Measurements from ENCODE around the gene MAN2B2. TPM values are rescaled to one million over a fixed set of nuclear protein-coding genes. Genes with fewer than 3 reads are reported as not detected.
"Not testable (repeated sequence)": the region's sequence is repeated elsewhere in the genome, so short reads cannot be mapped to it uniquely, and the experiment has no call there.

MAN2B2 gene
- total RNA-seq, 4 donors from 2014 or later = 3.3 to 5.6 (median 4.5) TPM

GRCh38 chr4:6665320-6665654, 90.3 kb downstream of the MAN2B2 start:
- Histone ChIP-seq H3K27me3 (peaks cover 0 to 3% (median under 1%) of the 10 kb centered on the region in 3 donors), H3K4me1 (peaks cover 0 to 8% of the 10 kb centered on the region in 2 donors), H3K4me3 (no peak overlapping the region), H3K9me3 (no peaks in the 10 kb centered on the region), H3K27ac (no peak overlapping the region), H3K36me3 (no peaks in the 10 kb centered on the region)
- in situ Hi-C loops (cut with MboI; ENCODE audit: low sequenced_read_pairs in 4 of 4) = no loop called here
- DNase-seq (no peak), ATAC-seq (no peak)
- intact Hi-C loops (cut with DNase I; ENCODE audit: low total_unique reads) = no loop called here
- TF ChIP-seq CTCF (IDR thresholded peaks at IDR 0.05 in 4 of 5, conservative IDR thresholded peaks at IDR 0.05 in 1 of 5) (no peak), POLR2A (IDR thresholded peaks at IDR 0.05) (no peak)

- in situ Hi-C loops (cut with MboI; ENCODE audit: low sequenced_read_pairs in 4 of 4) = no loop called here
- no peaks in the 10 kb centered on the region for H3K36me3 ChIP-seq
- DNase-seq (no peak), ATAC-seq (no peak)
- intact Hi-C loops (cut with DNase I; ENCODE audit: low total_unique reads) = no loop called here
- TF ChIP-seq CTCF (IDR thresholded peaks at IDR 0.05 in 4 of 5, conservative IDR thresholded peaks at IDR 0.05 in 1 of 5) = no peak
- TF ChIP-seq POLR2A (IDR thresholded peaks at IDR 0.05) = no peak
- H3K27me3 ChIP-seq = peaks cover 0 to 3% (median 0%) of the 10 kb centered on the region in 3 donors
- no peaks in the 10 kb centered on the region for H3K9me3 ChIP-seq
- peaks cover 0 to 8% of the 10 kb centered on the region in 2 donors for H3K4me1 ChIP-seq
- no peak overlapping the region for H3K4me3 ChIP-seq
- H3K27ac ChIP-seq = no peak overlapping the region
Measured at GRCh38 chr4:6668391-6668790, 93.4 kb downstream of the MAN2B2 start.

- in situ Hi-C loops (cut with MboI; ENCODE audit: low sequenced_read_pairs in 4 of 4) (no loop called here), intact Hi-C loops (cut with DNase I; ENCODE audit: low total_unique reads) (no loop called here)
- H3K4me3 ChIP-seq = no peak overlapping the region
- H3K36me3 ChIP-seq = peaks cover 0 to 10% of the 10 kb centered on the region in 2 donors
- ATAC-seq (no peak), DNase-seq (no peak)
- H3K27ac ChIP-seq = no peak overlapping the region
- TF ChIP-seq CTCF (IDR thresholded peaks at IDR 0.05 in 4 of 5, conservative IDR thresholded peaks at IDR 0.05 in 1 of 5) = no peak
- no peak for TF ChIP-seq POLR2A (IDR thresholded peaks at IDR 0.05)
- H3K27me3 ChIP-seq = no peaks in the 10 kb centered on the region
- no peaks in the 10 kb centered on the region for H3K9me3 ChIP-seq
- peaks cover 20 to 21% of the 10 kb centered on the region in 2 donors for H3K4me1 ChIP-seq
Measured at GRCh38 chr4:6671648-6672047, 96.7 kb downstream of the MAN2B2 start.

GRCh38 chr4:6672131-6672530, 97.1 kb downstream of the MAN2B2 start:
- Histone ChIP-seq H3K4me3 (no peak overlapping the region), H3K27me3 (no peaks in the 10 kb centered on the region), H3K4me1 (peaks cover 25 to 26% of the 10 kb centered on the region in 2 donors), H3K36me3 (peaks cover 0 to 10% of the 10 kb centered on the region in 2 donors), H3K27ac (no peak overlapping the region), H3K9me3 (no peaks in the 10 kb centered on the region)
- intact Hi-C loops (cut with DNase I; ENCODE audit: low total_unique reads) = no loop called here
- no peak for DNase-seq
- in situ Hi-C loops (cut with MboI; ENCODE audit: low sequenced_read_pairs in 4 of 4) = no loop called here
- no peak for ATAC-seq
- TF ChIP-seq POLR2A (IDR thresholded peaks at IDR 0.05) (no peak), CTCF (IDR thresholded peaks at IDR 0.05 in 4 of 5, conservative IDR thresholded peaks at IDR 0.05 in 1 of 5) (no peak)

- H3K27ac ChIP-seq = peak overlapping the region in 2 of 4 donors; percentile 94 to 96
- DNase-seq; H3K9me3 ChIP-seq; intact Hi-C loops (cut with DNase I; ENCODE audit: low total_unique reads); ATAC-seq; H3K27me3 ChIP-seq; in situ Hi-C loops (cut with MboI; ENCODE audit: low sequenced_read_pairs in 4 of 4); H3K36me3 ChIP-seq: not testable (repeated sequence)
- H3K4me1 ChIP-seq = peaks cover 27 to 31% of the 10 kb centered on the region in 2 donors
- peak overlapping the region in 2 of 4 donors; percentile 68 to 90 for H3K4me3 ChIP-seq
Measured at GRCh38 chr4:6672541-6673190, 97.7 kb downstream of the MAN2B2 start.

Other genes with a start within 250 kb of the MAN2B2 start
- gene PPP2R2C, start 102.6 kb upstream of the MAN2B2 start, total RNA-seq = 1 to 10 TPM in 1 of 4 donors, under 1 TPM in 3; 0.44 to 2.7 (median 0.62) TPM
- gene MRFAP1, start 65.5 kb downstream of the MAN2B2 start, total RNA-seq = 100 to 1,000 TPM; 180 to 281 (median 206) TPM
- gene S100P, start 118.7 kb downstream of the MAN2B2 start, total RNA-seq = 1 to 10 TPM in 1 of 4 donors, not detected in 3; 1.2 TPM
- 10 to 100 TPM; 43.8 to 54.6 (median 46.9) TPM for gene MRFAP1L1, start 134.7 kb downstream of the MAN2B2 start, total RNA-seq
- gene BLOC1S4, start 141.0 kb downstream of the MAN2B2 start, total RNA-seq = 10 to 100 TPM; 15.7 to 25.7 (median 22.3) TPM
- 10 to 100 TPM; 39.1 to 66.4 (median 60.4) TPM for gene KIAA0232, start 207.5 kb downstream of the MAN2B2 start, total RNA-seq